ENCODE measurements around the gene RABL2B.
"Not testable (repeated sequence)": the region's sequence is repeated elsewhere in the genome, so short reads cannot be mapped to it uniquely, and the experiment has no call there.

GRCh38 chr22:50755251-50755650 lies 28.2 kb downstream of the RABL2B start:
- not testable (repeated sequence) for TF ChIP-seq CTCF (conservative IDR thresholded peaks at IDR 0.05; ENCODE audit: low read length); EZH2phosphoT487 (IDR thresholded peaks at IDR 0.05; ENCODE audit: borderline replicate concordance, low read depth, low read length)
